HG02610 (cell line): ENCODE data around the gene LRRK1.

Experiments
- ATAC-seq: cut with Tn5 transposase; IDR thresholded peaks from one replicate; pipeline ENCODE4 v1.9.1; 2021; ENCODE audit warnings: mild to moderate bottlenecking, moderate library complexity; ENCODE audit not compliant: unreplicated experiment

LRRK1 gene

DNA sequence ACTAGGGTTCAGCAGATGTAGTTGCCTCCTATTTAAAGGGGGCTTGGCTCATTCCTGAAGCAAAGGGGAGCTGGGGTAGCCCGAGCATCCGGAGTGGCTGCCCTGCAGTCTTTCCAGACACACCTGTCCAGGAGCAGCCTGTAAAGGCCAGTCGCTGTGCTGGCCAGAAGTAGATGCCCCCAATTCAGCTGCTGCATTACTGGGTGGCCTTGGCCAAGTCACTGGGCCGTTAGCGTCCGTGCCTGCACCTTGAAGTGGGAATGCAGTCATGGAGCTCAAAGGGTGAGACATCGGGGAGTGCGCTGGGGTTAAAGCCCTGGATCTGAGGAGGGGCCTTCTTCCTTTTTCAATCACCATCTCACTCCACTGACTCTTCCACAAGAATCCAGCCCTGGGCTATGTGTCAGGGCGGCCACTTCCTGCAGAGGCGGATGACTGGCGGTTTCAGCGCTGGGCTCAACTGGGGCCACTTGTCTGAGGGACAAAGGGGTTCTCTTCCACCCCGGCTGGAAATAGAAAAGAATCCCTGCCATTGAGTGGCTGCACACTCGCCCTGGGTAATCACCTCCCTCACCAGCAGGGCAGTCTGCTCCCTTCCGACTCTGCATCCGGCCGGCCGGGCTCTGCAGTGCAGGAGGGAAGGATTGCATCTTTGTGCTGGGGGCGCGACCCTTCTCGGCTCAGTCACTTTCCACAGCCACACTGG is 27.7 kb upstream of the LRRK1 start:
- ATAC-seq = no peak

DNA sequence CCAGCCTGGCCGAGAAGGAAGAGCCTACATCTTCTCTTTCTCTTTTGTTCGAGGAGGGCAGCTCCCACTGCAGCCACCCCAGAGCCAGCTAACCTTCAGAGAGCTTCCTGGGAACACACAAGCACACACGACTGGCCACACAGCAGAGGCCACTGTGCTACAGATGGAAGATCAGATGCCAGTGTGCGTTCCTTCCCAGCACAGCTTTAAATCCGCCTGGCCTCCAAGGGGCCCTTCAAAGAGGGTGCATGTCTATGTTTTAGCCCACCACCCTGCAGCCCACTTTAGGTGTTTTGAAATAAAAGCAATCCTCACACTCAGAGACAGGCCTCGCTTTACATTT is 27.2 kb upstream of the LRRK1 start:
- no peak for ATAC-seq

DNA sequence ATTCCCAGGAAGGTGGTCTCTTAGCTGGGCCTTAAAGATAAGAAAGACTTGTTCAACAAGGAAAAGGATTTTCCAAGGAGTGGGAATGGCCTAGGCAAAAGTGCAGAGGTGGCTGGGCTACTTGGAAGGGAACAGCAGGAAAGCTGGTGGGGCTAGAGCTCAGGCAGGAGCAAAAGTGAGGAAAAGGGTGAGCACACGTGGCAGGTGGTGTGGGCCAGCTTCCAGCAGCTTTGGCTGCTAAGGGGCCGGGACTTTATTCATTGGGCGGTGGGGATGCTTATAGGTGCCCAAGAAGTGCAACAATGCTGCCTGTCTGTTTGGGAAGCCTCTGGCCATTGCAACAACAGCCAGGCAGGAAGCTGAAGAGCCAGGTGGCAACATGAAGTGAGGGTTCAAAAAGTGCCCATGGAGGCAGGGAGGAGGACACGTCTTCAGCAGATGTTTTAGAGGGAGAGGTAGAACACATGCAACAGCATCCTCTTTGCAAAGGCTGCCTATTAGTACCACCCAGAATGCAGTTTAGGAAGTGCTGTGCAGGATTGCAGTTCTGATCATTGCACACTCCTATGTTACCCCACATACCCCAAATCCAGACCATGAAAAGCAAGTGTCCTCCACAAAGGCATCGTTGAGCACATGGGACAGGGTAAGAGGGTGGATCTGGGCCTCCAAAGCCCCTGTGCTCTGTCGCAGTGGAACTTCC is 25.7 kb upstream of the LRRK1 start:
- ATAC-seq = no peak

DNA sequence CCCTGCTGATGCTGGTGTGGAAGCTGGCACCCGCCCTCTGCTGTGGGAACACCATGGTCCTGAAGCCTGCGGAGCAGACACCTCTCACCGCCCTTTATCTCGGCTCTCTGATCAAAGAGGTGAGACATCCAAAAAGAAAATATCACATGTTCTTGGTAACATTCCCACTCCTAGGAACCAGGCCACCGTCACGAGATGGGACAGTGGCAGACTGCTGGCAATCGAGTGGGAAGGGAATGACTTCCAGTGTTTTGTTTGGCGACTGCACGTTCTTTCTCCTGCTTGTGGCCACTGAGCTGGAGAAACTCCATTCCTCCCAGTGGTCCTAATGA is 25.2 kb upstream of the LRRK1 start:
- ATAC-seq = no peak

DNA sequence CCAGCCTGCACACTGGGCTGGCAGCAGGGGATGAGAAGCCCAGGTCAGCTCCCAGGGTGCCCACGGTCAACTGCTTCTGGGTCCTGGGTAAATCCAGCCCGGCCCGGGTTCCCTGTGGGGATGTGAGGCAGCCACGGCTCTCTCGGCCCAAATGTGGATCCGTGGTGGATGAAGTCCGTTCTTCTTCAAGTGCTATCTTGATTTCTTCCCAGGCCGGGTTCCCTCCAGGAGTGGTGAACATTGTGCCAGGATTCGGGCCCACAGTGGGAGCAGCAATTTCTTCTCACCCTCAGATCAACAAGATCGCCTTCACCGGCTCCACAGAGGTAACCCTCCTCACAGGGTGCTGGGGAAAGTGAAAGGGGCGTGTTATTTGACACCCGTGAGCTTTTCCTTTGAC is 23.4 kb upstream of the LRRK1 start:
- no peak for ATAC-seq

DNA sequence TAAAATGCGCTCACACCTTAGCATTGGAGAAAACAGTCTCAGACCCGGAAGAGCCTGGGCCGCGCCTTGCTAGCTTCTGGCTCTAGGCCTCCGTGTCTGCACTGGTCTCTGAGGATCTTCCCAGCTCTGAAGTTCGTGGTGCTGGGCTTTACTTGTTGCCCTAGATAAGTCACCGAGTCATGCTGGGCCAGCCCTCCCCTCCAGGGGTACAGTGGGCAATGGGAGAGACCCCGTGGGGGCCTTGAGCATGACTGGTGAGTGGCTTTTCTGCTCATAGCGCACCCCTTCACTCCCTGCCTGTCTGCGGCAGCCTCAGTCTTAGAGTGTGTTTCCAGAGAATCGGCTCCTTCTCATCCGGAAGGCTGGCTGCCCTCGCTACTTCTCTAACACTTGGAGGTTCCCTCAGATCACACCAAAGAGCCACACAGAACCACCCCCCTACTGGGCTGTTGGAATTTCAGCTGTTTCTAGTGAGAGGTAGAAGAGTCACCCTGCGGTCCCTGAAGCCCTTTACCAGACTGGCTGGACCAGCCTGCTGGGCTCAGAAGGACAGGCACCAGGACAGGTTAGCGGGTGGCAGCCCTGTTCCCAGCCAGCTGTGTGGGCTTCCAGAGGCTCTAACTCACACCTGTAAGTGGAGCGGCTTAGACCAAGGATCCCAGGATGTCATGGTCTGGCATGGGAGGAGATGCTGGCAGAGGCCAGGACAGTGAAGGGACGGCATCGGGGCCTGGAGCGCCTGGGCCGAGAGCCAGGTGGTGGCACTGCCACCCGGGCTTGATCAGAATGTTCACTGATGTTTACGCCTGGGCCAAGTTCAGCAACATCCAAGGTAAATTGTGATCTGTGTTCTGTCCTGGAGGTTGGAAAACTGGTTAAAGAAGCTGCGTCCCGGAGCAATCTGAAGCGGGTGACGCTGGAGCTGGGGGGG is 21.7 kb upstream of the LRRK1 start:
- ATAC-seq = no peak

DNA sequence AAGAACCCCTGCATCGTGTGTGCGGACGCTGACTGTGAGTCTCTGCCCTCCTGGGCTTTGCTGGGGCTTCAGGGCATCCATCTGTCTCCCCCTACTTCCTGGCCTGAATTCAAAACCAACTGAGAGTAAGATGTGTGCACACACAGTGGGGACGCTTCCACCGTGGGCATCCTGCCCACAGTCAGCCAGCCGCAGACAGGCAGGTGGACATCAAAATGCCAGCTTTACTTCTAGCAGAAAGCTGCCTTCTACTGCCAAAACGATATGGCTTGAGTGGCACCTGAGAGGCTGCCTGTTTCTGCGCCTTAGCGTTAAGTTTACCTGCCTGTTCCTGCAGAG is 21.0 kb upstream of the LRRK1 start:
- ATAC-seq = no peak

DNA sequence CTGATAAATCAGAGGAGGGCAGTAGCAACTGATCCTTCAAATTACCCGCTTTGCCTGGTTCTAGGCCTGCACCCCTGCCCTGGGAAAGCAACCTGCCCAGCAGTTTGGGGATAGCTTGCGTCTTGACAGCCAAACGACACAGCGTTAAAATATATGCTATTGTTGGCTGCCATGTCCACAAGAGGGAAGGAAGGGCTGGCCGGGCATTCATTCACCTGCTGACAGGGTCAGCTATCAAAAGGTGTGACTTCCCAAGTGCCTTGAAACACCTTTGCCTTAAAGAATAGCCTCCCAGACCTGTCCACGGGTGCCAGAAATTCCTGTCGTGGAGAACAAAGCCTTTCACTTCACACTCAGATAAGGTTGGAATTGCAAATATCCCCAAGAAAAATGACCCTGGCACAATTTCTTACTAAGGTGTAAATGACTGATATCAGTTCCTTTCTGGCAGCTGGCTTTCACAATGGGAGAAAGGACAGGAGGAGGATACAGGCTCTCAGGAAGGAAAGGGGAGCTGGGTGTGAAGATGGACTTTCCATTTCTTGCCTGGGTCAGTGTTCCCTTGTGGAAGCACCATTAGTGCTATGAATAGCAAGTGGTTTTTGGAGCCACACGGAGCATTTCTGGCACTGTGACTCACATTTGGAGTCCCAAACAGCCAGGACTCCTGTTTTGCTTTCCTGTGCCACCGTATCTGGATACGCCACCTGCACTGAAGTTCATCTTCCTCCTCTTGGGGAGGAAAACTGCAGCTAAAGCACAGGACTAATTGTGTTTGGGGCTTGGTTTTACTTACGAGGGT is 20.3 kb upstream of the LRRK1 start:
- ATAC-seq = no peak

DNA sequence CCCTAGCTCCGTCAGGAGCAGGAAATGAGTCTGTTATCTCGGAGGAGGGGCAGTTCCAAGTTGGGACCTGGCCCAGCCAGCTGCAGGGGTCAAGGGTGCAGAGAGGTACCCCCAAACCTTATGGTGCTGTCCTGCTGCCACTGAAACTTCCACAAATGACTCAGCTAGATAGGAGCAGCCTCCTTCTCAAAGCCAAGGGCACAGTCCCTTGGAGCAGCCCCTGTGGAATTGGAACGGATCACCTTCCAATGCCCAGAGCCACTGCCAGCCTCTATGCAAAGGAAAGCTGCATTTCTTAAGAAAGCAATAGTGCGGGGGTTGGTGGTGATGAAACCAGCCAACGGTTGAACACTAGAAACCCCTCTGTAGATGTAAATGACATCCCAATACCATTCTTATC is 19.6 kb upstream of the LRRK1 start:
- ATAC-seq = no peak

DNA sequence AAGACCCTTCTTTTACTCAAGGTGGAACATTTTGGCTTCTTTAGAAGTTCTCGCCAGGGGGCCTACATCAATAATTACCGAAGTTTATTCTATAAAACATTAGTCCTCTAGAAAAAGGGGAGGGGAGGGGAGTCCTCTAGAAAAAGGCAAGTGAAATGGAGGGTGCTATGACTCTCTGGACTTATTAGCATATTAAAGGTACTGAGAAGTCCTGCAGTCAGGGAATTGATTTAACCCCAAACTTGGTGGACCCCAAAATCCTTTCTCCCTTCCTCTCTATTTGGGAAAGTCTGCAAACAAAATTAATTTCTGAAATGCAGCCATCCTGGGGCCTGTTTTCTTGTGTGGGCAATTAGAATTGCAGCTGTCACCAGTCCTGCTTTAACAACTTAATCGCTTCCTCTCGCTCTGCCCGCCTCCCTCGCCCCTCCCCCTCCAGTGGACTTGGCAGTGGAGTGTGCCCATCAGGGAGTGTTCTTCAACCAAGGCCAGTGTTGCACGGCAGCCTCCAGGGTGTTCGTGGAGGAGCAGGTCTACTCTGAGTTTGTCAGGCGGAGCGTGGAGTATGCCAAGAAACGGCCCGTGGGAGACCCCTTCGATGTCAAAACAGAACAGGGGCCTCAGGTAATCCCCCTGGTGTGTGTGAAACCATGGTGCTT is 18.9 kb upstream of the LRRK1 start:
- no peak for ATAC-seq

DNA sequence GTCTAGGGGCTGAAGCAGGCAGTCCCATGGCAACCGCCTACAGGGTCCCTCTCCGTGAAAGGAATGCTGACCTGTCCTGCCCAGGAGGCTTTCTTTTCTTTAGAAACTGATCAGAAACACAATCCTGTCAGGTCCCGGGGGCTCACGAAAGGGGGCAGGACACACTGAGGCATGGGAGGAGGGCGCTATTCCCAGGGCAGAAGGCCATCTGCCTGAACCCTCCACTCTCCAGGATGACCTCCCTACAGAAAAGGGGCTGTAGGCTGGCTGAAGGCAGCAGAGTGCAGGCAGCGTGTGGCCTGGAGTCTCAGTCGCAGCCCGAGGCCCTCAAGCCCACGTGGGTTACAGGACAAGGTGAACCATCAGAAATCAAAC is 18.4 kb upstream of the LRRK1 start:
- no peak for ATAC-seq

DNA sequence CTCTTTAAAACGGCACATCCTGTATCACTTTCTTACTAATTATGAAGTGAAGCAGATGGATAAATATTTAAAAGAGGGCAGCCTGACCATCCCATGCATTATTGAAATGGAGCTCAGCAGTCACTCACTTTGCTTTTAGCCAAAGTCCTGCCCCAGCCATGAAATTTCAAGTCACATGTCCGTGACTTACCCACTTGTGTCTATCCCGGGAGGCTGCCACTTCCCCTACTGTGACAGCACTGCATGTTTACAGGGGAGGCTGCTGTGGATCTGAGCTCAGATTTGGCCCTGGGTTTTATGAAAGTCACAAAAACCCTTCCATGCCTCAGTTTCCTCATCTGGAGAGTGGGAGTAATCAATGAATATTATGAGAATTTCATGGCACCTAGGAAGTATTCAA is 17.9 kb upstream of the LRRK1 start:
- no peak for ATAC-seq

DNA sequence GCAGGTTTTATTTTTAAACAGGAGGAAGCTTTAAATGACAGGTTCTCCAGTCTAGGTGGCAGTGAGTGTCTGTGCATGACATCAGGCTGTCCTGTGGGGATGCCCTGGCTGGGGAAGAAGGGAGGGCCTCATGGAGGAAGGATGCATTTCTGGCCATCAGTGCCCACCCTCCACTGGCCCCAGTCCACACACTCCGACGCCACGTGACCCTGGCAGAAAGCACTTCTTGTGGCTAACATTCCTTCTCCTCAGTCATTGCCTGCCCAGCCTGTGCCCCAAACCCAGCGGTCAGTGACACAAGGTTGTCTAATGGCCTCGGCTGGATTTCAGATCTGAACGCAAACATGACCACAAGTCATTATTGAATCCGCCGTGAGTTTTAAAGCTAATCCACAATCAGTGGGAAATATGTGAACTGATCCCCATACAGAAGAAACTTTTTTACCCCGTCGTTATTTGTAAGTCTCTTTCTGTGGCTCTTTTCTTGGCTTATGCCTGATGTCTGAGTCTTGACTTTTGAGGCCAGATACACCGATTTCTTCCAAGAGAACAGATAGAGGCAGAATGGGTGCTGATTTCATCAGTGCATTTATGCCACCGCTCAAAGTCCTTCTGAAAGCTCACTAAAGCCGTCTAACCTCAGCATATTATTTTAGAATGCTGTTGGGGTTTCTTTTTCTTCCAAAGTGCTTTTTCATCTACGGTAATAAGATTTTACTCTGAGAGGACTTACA is 17.3 kb upstream of the LRRK1 start:
- no peak for ATAC-seq

DNA sequence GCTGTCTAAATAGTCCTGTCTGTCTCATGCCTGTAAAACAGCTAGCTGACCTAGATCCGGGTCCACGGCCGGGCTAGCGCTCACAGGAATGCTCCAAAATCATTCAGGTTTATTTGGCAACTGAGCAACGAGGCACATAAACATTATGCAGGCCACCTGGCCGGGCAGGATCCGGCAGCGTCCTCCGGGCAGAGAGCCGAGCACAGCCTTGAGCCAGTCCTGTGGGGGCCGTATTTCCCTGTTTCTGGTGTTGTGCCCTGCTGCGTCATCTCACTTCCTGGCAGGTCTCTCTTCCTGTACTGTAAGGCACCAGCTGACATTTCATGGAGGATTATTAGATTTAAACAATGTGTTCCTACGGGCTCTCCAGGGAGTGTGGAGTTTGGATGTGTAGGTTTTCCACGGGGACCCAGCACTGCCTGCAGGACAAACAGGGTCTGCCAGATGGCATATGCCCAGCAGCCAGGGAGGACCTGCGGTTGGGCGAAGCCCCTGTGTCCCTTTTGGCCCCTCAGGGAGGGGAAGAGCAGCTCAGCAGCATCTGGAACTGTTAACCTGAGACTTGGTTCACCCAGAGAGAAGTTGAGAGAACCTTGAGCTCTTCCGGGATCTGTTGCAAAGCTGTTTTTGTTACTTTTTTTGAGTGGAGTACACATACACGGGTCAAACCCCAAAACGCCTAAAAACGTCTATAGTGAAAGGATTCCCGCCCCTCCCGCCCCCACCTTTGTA is 16.6 kb upstream of the LRRK1 start:
- ATAC-seq = no peak

DNA sequence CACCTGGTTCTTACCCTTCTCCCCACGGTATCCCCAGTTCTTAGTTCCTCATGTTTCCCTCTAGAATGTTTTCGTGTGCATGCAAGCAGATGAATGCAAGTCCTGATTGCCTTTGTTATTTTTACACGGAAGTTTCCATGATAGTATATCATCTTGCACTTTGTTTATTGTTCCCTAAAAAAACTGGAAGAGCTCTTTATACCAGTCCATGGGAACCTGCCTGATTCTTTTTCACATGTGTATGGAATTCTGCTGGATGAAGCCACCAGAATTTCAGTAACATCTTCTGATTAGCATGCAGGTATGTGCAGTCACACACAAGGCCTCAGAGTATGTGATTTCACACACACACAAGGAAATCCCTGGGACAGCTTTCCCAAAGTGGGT is 16.0 kb upstream of the LRRK1 start:
- no peak for ATAC-seq

DNA sequence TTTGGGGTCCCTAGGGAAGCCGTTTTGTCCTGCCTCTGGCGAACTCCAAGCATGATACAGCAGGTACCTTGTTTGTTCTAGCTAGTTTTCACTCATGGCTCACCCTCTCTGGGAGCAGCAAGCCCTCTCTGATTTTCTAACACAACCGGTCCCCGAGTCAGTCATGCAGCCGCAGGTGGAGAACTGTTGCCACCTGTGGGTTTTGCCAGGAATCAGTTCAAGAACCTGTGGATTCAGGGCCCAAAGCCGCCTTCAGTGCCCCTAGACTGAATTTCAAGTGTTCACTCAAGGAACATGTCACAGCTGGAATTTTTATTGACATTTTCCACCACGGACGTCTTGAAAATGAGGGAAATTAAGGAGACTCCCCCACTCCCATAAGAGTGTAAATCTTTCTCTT is 13.3 kb upstream of the LRRK1 start:
- no peak for ATAC-seq

DNA sequence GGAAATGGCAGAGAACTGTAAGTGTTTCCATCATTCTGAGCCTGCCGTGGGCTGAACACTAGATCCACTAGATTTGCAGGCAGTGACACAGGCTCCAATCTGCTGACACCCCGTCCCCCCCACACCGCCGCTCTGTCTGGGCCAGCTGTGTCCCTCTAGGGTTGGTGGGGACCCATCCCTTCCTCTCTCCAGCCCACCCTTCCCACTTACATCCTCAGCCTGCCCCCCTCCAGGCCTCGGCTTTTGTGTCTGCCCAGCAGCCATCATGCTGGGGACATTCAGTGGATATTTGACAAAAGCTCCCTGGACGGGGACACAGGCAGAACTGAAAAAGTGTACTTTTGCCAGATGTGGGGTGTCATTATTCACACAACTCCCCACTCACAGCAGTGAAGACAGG is 10.7 kb upstream of the LRRK1 start:
- no peak for ATAC-seq

DNA sequence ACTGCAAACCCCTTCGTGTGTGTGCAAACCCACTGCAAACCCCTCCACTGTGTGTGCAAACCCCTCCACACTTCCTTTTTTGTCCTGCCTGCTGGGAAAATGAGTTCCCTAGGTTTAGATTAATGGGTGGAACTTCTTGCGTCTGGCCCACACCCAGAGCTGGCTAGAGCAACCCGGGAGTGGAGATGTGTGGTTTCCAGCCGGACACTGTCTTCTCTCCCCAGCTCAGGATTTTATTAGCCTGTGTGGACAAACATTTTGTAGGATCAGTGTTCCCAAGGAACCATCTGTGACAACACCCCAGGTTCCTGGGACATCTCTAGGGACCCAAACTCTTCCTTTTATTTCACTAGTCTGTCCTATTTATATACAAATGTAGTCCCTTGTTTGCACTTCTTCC is 9.6 kb upstream of the LRRK1 start:
- no peak for ATAC-seq
